PC-9 (cell line): ENCODE results near the gene LENG9. TPM values are rescaled to one million over a fixed set of nuclear protein-coding genes. Genes with fewer than 3 reads are reported as not detected.

Experiments
- BruUV-seq: library from RNA; stranded (reverse); fragments of 400-500 nt; replicated peaks from 2 replicates; lab custom pipeline; 2021; lab: Mats Ljungman, UMichigan
- CTCF ChIA-PET: fragments of 300-600 bp; sonication (Branson Sonifier 250); formaldehyde crosslinking; loops from one replicate; lab custom pipeline; 2022; ENCODE audit warnings: antibody characterized with exemption; lab: Charles Lee
- POLR2A ChIA-PET: fragments of 300-600 bp; sonication (Branson Sonifier 250); formaldehyde crosslinking; loops from one replicate; lab custom pipeline; 2022; ENCODE audit warnings: antibody characterized with exemption; ENCODE audit not compliant: unreplicated experiment; lab: Charles Lee
- DNase-seq, 2 experiments: peaks; one replicate each; pipeline versions ENCODE4 v3.0.0 to v3.0.0-alpha.2; 2015 to 2022; ENCODE audit warnings: mixed read lengths in 1 of 2
- H2AFZ ChIP-seq: fragments of 200-600 bp; sonication (generic); 2 replicates; pipeline ENCODE4 v1.8.1; 2017; ENCODE audit warnings: antibody characterized with exemption
- H3F3A ChIP-seq: fragments of 200-600 bp; sonication (generic); 2 replicates; pipeline ENCODE4 v1.8.1; 2017; ENCODE audit warnings: antibody characterized with exemption, mild to moderate bottlenecking, low read depth; ENCODE audit not compliant: insufficient read depth
- H3K27ac ChIP-seq: fragments of 200-600 bp; sonication (generic); 2 replicates; pipeline ENCODE4 v1.6.1; 2016; ENCODE audit warnings: mixed run types
- H3K27me3 ChIP-seq: fragments of 200-600 bp; sonication (generic); 2 replicates; pipeline ENCODE4 v1.6.1; 2016; ENCODE audit warnings: low read depth, mixed run types; ENCODE audit not compliant: insufficient read depth
- H3K36me3 ChIP-seq: fragments of 200-600 bp; sonication (generic); 2 replicates; pipeline ENCODE4 v1.6.1; 2016; ENCODE audit warnings: low read depth, mixed run types
- H3K4me1 ChIP-seq: fragments of 200-600 bp; sonication (generic); replicated peaks from 2 replicates; pipeline ENCODE4 v1.6.1; 2016; ENCODE audit warnings: mixed run types; ENCODE audit not compliant: insufficient read depth
- H3K4me2 ChIP-seq: fragments of 200-600 bp; sonication (generic); 2 replicates; pipeline ENCODE4 v1.6.1; 2017; ENCODE audit warnings: mixed run types
- H3K4me3 ChIP-seq: fragments of 200-600 bp; sonication (generic); 2 replicates; pipeline ENCODE4 v1.6.1; 2016; ENCODE audit warnings: mixed run types
- H3K79me2 ChIP-seq: fragments of 200-600 bp; sonication (generic); 2 replicates; pipeline ENCODE4 v1.6.1; 2017; ENCODE audit warnings: low read depth, mixed run types
- H3K9me2 ChIP-seq: fragments of 200-600 bp; sonication (generic); 2 replicates; pipeline ENCODE4 v1.8.1; 2017; ENCODE audit warnings: mild to moderate bottlenecking; ENCODE audit not compliant: insufficient read depth
- H3K9me3 ChIP-seq: fragments of 200-600 bp; sonication (generic); 2 replicates; pipeline ENCODE4 v1.8.1; 2016; ENCODE audit warnings: low read depth; ENCODE audit not compliant: insufficient read depth
- H4K20me1 ChIP-seq: fragments of 200-600 bp; sonication (generic); 2 replicates; pipeline ENCODE4 v1.8.1; 2017; ENCODE audit not compliant: insufficient read depth
- CTCF ChIP-seq: fragments of 200-600 bp; sonication (generic); conservative IDR thresholded peaks from 2 replicates; pipeline ENCODE4 v1.6.1; 2017; ENCODE audit warnings: mixed run types, antibody characterized with exemption, mild to moderate bottlenecking, moderate library complexity
- EZH2 ChIP-seq: fragments of 200-600 bp; sonication (generic); IDR thresholded peaks from 2 replicates; pipeline ENCODE4 v1.8.0; 2017; ENCODE audit warnings: antibody characterized with exemption, low read depth
- intact Hi-C: fragments of 100-400 bp; cut with micrococcal nuclease; formaldehyde crosslinking; loops from one replicate; pipeline ENCODE4 v1.10.0; 2022; ENCODE audit not compliant: unreplicated experiment
- total RNA-seq: library from RNA; stranded (reverse); gene quantifications from 2 replicates; pipeline ENCODE4 v1.2.3, GENCODE V29; 2021

The LENG9 gene
- total RNA-seq, 1 experiment from 2014 or later = 7.0 TPM

GRCh38 chr19:54431255-54431838 lies 32.2 kb downstream of the LENG9 start:
- Histone ChIP-seq H3K36me3 (no peaks in the 10 kb centered on the region), H3K4me1 (peaks cover 53% of the 10 kb centered on the region), H3K27ac (peak overlapping the region; percentile 99), H3F3A (peaks cover 42% of the 10 kb centered on the region), H2AFZ (no peak overlapping the region), H3K4me3 (peak overlapping the region; percentile 59; the same call in 1 of the 2 replicates), H3K9me2 (no peaks in the 10 kb centered on the region), H3K9me3 (no peaks in the 10 kb centered on the region), H4K20me1 (no peaks in the 10 kb centered on the region), H3K79me2 (no peaks in the 10 kb centered on the region), H3K4me2 (peak overlapping the region; percentile 77), H3K27me3 (no peaks in the 10 kb centered on the region)
- ChIA-PET POLR2A (interaction anchor here (0.5 to 1.2 kb wide), 6 partner anchors 17 to 581 kb away, joined by 3 to 19 read pairs (median 8); partner anchors contain the start of genes LENG8 and LENG9), CTCF (interaction anchor here (0.5 to 0.6 kb wide), 2 partner anchors 15 to 1073 kb away, joined by 3 to 5 read pairs; no protein-coding TSS in a partner anchor)
- TF ChIP-seq CTCF = 0 out of 2 replicates have a peak, but pooled peaks have one; percentile 5
- TF ChIP-seq EZH2 = no peak
- no TSS peak for BruUV-seq
- intact Hi-C loops = loop anchor here (1.0 kb wide), 1 partner anchor 33 kb away; no protein-coding TSS in a partner anchor
- DNase-seq = peak; percentile 94

GRCh38 chr19:54430306-54431254 lies 33.0 kb downstream of the LENG9 start:
- CTCF ChIA-PET = interaction anchor here (0.5 to 0.7 kb wide), 8 partner anchors 17 to 1741 kb away, joined by 3 to 11 read pairs (median 8); no protein-coding TSS in a partner anchor
- Histone ChIP-seq H3K27ac (peak overlapping the region; percentile 99), H3K9me3 (no peaks in the 10 kb centered on the region), H3K9me2 (no peaks in the 10 kb centered on the region), H3K4me2 (peak overlapping the region; percentile 77), H4K20me1 (no peaks in the 10 kb centered on the region), H3K36me3 (no peaks in the 10 kb centered on the region), H3F3A (peaks cover 41% of the 10 kb centered on the region), H2AFZ (peak overlapping the region; percentile 68; the same call in 1 of the 2 replicates), H3K4me3 (peak overlapping the region; percentile 59), H3K27me3 (no peaks in the 10 kb centered on the region), H3K79me2 (no peaks in the 10 kb centered on the region), H3K4me1 (peaks cover 58% of the 10 kb centered on the region)
- TF ChIP-seq EZH2 (no peak), CTCF (peak; percentile 64)
- DNase-seq = peak; percentile 81 to 85
- no TSS peak for BruUV-seq
- POLR2A ChIA-PET = interaction anchor here (0.5 to 1.2 kb wide), 7 partner anchors 18 to 1903 kb away, joined by 3 to 19 read pairs (median 7); partner anchors contain the start of gene LENG8
- intact Hi-C loops = loop anchor here (1.0 kb wide), 1 partner anchor 34 kb away; no protein-coding TSS in a partner anchor
